Nephron progenitor cell (in vitro differentiated cells): ENCODE data around the gene CTDNEP1.
A peak's percentile ranks its signal among the peaks of the same experiment; 100 is the strongest.

Experiments
- DNase-seq: peaks from one replicate; pipeline ENCODE4 v3.0.0; 2021
- H3K27ac Mint-ChIP-seq: 2 replicates; pipeline ENCODE4 v1.8.0; 2021; ENCODE audit warnings: mild to moderate bottlenecking, moderate library complexity, mixed read lengths
- H3K27me3 Mint-ChIP-seq: 2 replicates; pipeline ENCODE4 v1.8.0; 2021; ENCODE audit warnings: mild to moderate bottlenecking, low read depth, mixed read lengths; ENCODE audit not compliant: poor library complexity
- H3K36me3 Mint-ChIP-seq: 2 replicates; pipeline ENCODE4 v1.8.0; 2021; ENCODE audit warnings: low read depth, mixed read lengths
- H3K4me1 Mint-ChIP-seq: 2 replicates; pipeline ENCODE4 v1.8.0; 2021; ENCODE audit warnings: mixed read lengths
- H3K4me3 Mint-ChIP-seq: 2 replicates; pipeline ENCODE4 v1.8.0; 2021; ENCODE audit warnings: mild to moderate bottlenecking, moderate library complexity, mixed read lengths
- H3K9me3 Mint-ChIP-seq: 2 replicates; pipeline ENCODE4 v1.8.0; 2021; ENCODE audit warnings: mild to moderate bottlenecking, moderate library complexity, mixed read lengths
- TF ChIP-seq, protein P1 (sequence below): fragments of 200-600 bp; sonication (generic); IDR thresholded peaks from 2 replicates; pipeline ENCODE4 v1.5.0; 2021; ENCODE audit warnings: antibody characterized with exemption

The CTDNEP1 gene

DNA sequence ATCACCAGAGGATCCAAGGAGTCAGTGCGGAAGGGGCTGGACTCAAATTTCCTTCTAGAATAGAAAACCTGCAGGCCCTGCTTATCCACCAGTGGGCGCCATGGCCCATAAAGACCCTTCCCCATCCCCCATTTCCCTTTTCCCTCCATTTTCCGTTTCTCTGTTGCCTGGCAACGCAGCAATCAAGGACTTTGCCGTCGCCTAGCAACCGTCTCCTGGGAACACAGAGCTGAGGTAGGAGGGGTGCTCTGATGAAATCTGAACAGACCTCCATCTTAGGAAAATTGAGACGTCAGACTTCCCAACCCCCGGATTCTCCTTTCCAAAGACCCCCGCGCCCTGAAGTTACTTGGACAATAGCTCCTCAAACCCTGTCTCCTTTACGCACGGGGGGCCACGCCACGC, 37.6 kb downstream of the CTDNEP1 start:
- Mint-ChIP-seq H3K9me3 (no peaks in the 10 kb centered on the region), H3K27ac (peak overlapping the region; percentile 99), H3K27me3 (no peaks in the 10 kb centered on the region), H3K4me3 (peak overlapping the region; percentile 83), H3K36me3 (peaks cover 6% of the 10 kb centered on the region), H3K4me1 (peaks cover 90% of the 10 kb centered on the region)
- TF ChIP-seq, protein P1, sequence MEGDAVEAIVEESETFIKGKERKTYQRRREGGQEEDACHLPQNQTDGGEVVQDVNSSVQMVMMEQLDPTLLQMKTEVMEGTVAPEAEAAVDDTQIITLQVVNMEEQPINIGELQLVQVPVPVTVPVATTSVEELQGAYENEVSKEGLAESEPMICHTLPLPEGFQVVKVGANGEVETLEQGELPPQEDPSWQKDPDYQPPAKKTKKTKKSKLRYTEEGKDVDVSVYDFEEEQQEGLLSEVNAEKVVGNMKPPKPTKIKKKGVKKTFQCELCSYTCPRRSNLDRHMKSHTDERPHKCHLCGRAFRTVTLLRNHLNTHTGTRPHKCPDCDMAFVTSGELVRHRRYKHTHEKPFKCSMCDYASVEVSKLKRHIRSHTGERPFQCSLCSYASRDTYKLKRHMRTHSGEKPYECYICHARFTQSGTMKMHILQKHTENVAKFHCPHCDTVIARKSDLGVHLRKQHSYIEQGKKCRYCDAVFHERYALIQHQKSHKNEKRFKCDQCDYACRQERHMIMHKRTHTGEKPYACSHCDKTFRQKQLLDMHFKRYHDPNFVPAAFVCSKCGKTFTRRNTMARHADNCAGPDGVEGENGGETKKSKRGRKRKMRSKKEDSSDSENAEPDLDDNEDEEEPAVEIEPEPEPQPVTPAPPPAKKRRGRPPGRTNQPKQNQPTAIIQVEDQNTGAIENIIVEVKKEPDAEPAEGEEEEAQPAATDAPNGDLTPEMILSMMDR, result peak; percentile 81
- peak; percentile 94 for DNase-seq

DNA sequence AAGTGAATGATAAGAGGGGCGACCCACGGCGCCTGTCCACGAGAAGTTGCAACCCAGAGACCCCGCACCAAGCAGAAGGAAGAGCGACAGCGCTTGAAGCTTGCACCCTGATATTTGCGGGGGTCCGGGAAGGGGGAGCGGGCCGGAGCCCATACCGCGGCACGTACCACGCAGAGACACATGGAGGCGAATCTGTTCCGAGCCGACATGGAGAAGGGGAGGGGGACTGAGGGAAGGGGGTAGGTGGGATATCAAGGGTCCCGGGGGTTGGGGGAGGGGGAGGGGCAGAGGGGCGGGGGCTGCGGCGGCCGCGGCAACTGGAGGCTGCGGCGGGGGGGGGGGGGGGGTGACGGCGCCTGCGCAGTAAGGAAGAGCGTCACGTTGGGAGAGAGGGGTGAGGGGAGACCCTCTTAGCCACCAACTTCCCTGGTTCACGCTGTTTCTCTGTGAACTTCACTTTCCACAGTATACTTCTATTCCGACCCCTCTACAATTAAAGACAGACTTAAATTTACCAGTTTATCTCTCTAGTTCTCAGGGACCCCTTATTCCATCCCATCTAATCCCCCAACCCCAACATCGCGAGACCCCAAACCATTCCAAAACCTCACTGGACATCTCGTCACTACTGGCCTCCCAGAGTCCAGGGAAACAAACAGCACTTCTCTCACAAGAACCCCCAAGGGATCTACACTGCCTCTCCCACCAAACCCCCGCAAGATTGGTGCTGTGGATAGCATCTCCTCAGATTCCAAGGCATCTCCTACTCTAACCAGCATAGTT, 39.9 kb downstream of the CTDNEP1 start:
- peaks cover 90% of the 10 kb centered on the region for H3K4me1 Mint-ChIP-seq
- H3K9me3 Mint-ChIP-seq, result no peaks in the 10 kb centered on the region
- peak overlapping the region; percentile 72 for H3K27ac Mint-ChIP-seq
- DNase-seq, result no peak
- TF ChIP-seq, protein P1, result no peak
- peak overlapping the region; percentile 83 for H3K4me3 Mint-ChIP-seq
- peaks cover 6% of the 10 kb centered on the region for H3K36me3 Mint-ChIP-seq
- no peaks in the 10 kb centered on the region for H3K27me3 Mint-ChIP-seq

DNA sequence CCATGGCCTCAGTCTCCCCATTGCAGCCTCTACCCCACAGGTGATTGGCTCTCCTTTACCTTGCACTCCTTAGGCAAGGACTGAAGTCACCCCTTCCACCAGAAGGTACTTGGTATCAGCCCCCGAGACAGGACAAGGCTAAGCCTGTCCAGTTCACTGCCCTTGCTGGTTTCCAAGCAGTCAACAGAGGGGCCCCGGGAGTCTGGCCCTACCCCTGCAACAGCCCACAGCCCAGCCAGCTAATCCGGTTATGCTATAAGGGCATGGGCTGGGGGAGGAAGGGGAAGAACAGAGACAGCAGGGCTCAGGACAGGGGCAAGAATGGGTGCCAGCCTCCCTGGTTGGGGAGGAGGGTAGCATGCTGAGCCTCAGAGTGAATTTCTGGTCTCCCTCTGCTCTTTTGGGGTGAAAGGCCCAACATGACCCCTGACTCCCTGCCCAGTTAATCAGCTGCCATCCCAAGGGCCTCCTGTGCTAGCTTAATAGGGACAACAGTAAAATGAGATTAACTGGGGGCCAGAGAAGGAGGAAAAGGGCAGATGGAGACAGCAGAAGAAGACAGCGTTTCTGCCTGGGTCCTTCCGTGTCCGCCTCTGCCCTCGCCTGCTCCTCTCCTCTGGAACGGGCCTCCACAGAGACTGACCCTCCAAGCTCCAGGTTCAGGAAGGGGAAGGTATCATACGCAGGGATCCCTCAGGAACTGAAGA, 42.6 kb downstream of the CTDNEP1 start:
- TF ChIP-seq, protein P1, result no peak
- H3K4me1 Mint-ChIP-seq, result peaks cover 92% of the 10 kb centered on the region
- H3K9me3 Mint-ChIP-seq, result no peaks in the 10 kb centered on the region
- no peak for DNase-seq
- peaks cover 8% of the 10 kb centered on the region for H3K36me3 Mint-ChIP-seq
- no peaks in the 10 kb centered on the region for H3K27me3 Mint-ChIP-seq
- H3K4me3 Mint-ChIP-seq, result peak overlapping the region; percentile 79
- peak overlapping the region; percentile 89 for H3K27ac Mint-ChIP-seq

DNA sequence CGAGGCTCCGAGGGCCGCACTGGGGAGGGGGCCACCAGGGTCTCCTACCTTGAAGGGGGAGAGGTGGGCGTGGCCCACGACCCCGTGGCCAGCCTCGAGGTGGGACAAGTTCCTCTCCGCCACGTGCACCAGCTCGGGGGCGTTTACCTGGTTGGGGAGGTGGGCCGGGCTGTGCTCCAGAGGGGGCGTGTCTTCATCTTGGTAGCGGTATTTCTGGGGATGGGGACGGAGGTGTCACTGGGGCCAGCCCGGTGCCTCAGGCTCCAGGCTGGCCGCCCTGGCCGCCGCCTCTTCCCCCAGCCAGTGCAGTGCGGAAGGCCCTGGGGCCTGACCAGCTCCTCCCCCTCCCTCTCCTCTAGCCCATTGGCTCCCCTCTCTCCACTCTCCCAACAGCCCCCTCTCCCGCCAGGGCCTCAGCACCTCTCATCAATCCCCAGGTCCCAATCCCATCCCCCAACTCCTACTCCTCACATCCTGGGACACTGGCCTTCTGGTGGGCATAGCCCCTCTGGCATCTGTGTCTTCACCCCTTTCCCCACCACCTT, 43.4 kb downstream of the CTDNEP1 start:
- Mint-ChIP-seq H3K9me3 (no peaks in the 10 kb centered on the region), H3K4me1 (peaks cover 87% of the 10 kb centered on the region), H3K27ac (peak overlapping the region; percentile 89), H3K27me3 (no peaks in the 10 kb centered on the region), H3K36me3 (peaks cover 10% of the 10 kb centered on the region), H3K4me3 (peak overlapping the region; percentile 79)
- TF ChIP-seq, protein P1, result no peak
- DNase-seq, result peak; percentile 57

DNA sequence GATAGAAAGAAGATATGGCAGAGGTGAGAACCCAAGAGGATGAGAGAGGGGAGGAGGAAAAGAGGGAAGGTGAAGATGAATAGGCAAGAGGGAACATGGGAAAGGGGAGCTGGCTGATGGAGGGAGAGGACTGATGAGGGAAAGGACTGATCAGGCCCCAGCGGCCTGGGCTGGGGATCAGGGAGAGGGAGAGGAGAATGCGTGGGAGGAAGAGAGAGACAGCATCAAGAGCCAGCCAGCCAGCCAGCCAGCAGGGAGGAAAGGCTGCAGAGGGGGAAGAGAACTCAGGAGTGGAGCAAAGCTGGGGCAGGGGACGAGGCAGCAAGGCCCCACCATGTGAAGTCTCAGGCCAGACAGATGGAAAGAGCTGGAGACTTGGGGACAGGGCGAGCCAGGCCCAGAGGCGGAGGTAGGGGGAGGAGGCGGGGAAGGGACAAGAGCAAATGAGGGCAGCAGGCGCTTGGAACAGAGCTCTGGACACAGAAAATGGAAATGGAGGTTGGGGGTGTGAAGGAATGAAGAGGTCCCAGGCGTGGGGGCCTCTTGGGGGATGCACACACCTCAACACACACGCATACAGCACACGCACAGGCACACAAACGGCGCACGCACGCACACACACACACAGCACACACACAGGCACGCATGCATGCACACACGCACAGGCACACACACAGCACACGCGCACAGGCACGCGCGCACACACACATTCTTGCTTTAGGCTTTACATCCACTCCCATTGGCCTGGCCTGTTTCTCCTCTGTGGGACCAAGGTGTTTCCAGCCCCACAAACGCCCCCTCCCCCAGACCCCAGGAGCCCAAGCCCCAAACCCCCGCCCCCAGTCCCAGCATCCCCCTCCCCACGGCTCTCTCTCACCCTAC, 44.2 kb downstream of the CTDNEP1 start:
- Mint-ChIP-seq H3K27ac (peak overlapping the region; percentile 97), H3K4me1 (peaks cover 83% of the 10 kb centered on the region)

More for the DNA sequence above, 44.2 kb downstream of the CTDNEP1 start:
- TF ChIP-seq, protein P1, result no peak
- no peaks in the 10 kb centered on the region for H3K9me3 Mint-ChIP-seq
- H3K27me3 Mint-ChIP-seq, result no peaks in the 10 kb centered on the region
- peak overlapping the region; percentile 79 for H3K4me3 Mint-ChIP-seq
- DNase-seq, result no peak
- peaks cover 18% of the 10 kb centered on the region for H3K36me3 Mint-ChIP-seq
